Loucy (cell line): ENCODE data around the gene ALS2.
"Not testable (repeated sequence)": the region's sequence is repeated elsewhere in the genome, so short reads cannot be mapped to it uniquely, and the experiment has no call there.

ENCODE experiments used
- H2AFZ ChIP-seq: fragments of 200-600 bp; sonication (generic); 2 replicates; pipeline ENCODE4 v1.6.0; 2016; ENCODE audit warnings: antibody characterized with exemption, mild to moderate bottlenecking, low read length, moderate library complexity
- H3F3A ChIP-seq: fragments of 200-600 bp; 2 replicates; pipeline ENCODE4 v1.6.0; 2016; ENCODE audit warnings: antibody characterized with exemption, low read depth, mild to moderate bottlenecking
- H3K27me3 ChIP-seq: fragments of 200-600 bp; sonication (generic); 2 replicates; pipeline ENCODE4 v1.6.1; 2014; ENCODE audit warnings: low read length, mild to moderate bottlenecking; ENCODE audit not compliant: insufficient read depth, poor library complexity, severe bottlenecking
- H3K36me3 ChIP-seq: fragments of 200-600 bp; sonication (generic); 2 replicates; pipeline ENCODE4 v1.6.1; 2016; ENCODE audit warnings: low read length; ENCODE audit not compliant: insufficient read depth
- H3K4me1 ChIP-seq: fragments of 200-600 bp; sonication (generic); 2 replicates; pipeline ENCODE4 v1.5.1; 2014; ENCODE audit warnings: low read length, mild to moderate bottlenecking; ENCODE audit not compliant: insufficient read depth, poor library complexity, severe bottlenecking
- H3K4me2 ChIP-seq: fragments of 200-600 bp; sonication (generic); 2 replicates; pipeline ENCODE4 v1.6.0; 2014; ENCODE audit warnings: antibody characterized with exemption, low read length, low read depth, mild to moderate bottlenecking; ENCODE audit not compliant: poor library complexity, severe bottlenecking
- H3K4me3 ChIP-seq: fragments of 200-600 bp; sonication (generic); 2 replicates; pipeline ENCODE4 v1.5.1; 2014; ENCODE audit warnings: low read length, mild to moderate bottlenecking, mixed read lengths; ENCODE audit not compliant: poor library complexity, severe bottlenecking
- H3K79me2 ChIP-seq: fragments of 200-600 bp; sonication (generic); 2 replicates; pipeline ENCODE4 v1.6.1; 2014; ENCODE audit warnings: low read length; ENCODE audit not compliant: insufficient read depth
- H3K9ac ChIP-seq: fragments of 200-600 bp; sonication (generic); 2 replicates; pipeline ENCODE4 v1.6.0; 2014; ENCODE audit warnings: mild to moderate bottlenecking, low read depth, low read length, moderate library complexity; ENCODE audit not compliant: poor library complexity, severe bottlenecking
- H3K9me2 ChIP-seq: fragments of 200-600 bp; sonication (generic); replicated peaks from 2 replicates; pipeline ENCODE4 v1.6.1; 2016; ENCODE audit warnings: low read depth, low read length, mixed read lengths
- H3K9me3 ChIP-seq: fragments of 200-600 bp; sonication (generic); 2 replicates; pipeline ENCODE4 v1.6.1; 2014; ENCODE audit warnings: mild to moderate bottlenecking, antibody characterized with exemption, low read length, low read depth; ENCODE audit not compliant: insufficient read depth
- H4K20me1 ChIP-seq: fragments of 200-600 bp; sonication (generic); 2 replicates; pipeline ENCODE4 v1.6.0; 2014; ENCODE audit warnings: antibody characterized with exemption, low read length, mild to moderate bottlenecking; ENCODE audit not compliant: insufficient read depth, poor library complexity, severe bottlenecking
- CTCF ChIP-seq: fragments of 200-600 bp; sonication (generic); conservative IDR thresholded peaks from 2 replicates; pipeline ENCODE4 v1.5.1; 2014; ENCODE audit warnings: mild to moderate bottlenecking, antibody characterized with exemption, low read length
- EZH2phosphoT487 ChIP-seq: fragments of 200-600 bp; IDR thresholded peaks from 2 replicates; pipeline ENCODE4 v1.6.1; 2018; ENCODE audit warnings: antibody characterized with exemption, mild to moderate bottlenecking, moderate library complexity, borderline replicate concordance

ALS2 gene

GRCh38 chr2:201765799-201766198 lies 14.9 kb downstream of the ALS2 start:
- TF ChIP-seq CTCF, result no peak
- TF ChIP-seq EZH2phosphoT487, result no peak
- Histone ChIP-seq H2AFZ (no peak overlapping the region), H3K9me3 (no peaks in the 10 kb centered on the region), H3K9ac (no peak overlapping the region), H3K4me3 (no peak overlapping the region), H3K4me1 (peaks cover 3% of the 10 kb centered on the region), H3K36me3 (peaks cover 11% of the 10 kb centered on the region; the same call in 1 of the 2 replicates), H3F3A (no peaks in the 10 kb centered on the region), H3K9me2 (no peaks in the 10 kb centered on the region), H4K20me1 (no peaks in the 10 kb centered on the region), H3K27me3 (no peaks in the 10 kb centered on the region), H3K79me2 (no peaks in the 10 kb centered on the region), H3K4me2 (no peak overlapping the region)

GRCh38 chr2:201764469-201764868 lies 16.3 kb downstream of the ALS2 start:
- not testable (repeated sequence) for H2AFZ ChIP-seq, H3F3A ChIP-seq, H3K4me3 ChIP-seq, H3K4me1 ChIP-seq, H3K9ac ChIP-seq, H4K20me1 ChIP-seq, H3K9me3 ChIP-seq, H3K79me2 ChIP-seq, H3K27me3 ChIP-seq, H3K9me2 ChIP-seq, H3K4me2 ChIP-seq
- peaks cover 12% of the 10 kb centered on the region; the same call in 1 of the 2 replicates for H3K36me3 ChIP-seq

GRCh38 chr2:201761101-201761500 lies 19.6 kb downstream of the ALS2 start:
- Histone ChIP-seq H3K27me3 (no peaks in the 10 kb centered on the region), H3K9me3 (no peaks in the 10 kb centered on the region), H4K20me1 (no peaks in the 10 kb centered on the region), H3K9ac (no peak overlapping the region), H3K4me3 (no peak overlapping the region), H3K36me3 (peaks cover 9% of the 10 kb centered on the region; the same call in 1 of the 2 replicates), H3K9me2 (no peaks in the 10 kb centered on the region), H2AFZ (no peak overlapping the region), H3K79me2 (no peaks in the 10 kb centered on the region), H3K4me2 (no peak overlapping the region), H3K4me1 (no peaks in the 10 kb centered on the region), H3F3A (no peaks in the 10 kb centered on the region)
- TF ChIP-seq EZH2phosphoT487, result no peak
- TF ChIP-seq CTCF, result no peak

GRCh38 chr2:201759567-201759966 lies 21.2 kb downstream of the ALS2 start:
- TF ChIP-seq EZH2phosphoT487 (no peak), CTCF (no peak)
- H3K9me3 ChIP-seq, result no peaks in the 10 kb centered on the region
- no peaks in the 10 kb centered on the region for H4K20me1 ChIP-seq
- peaks cover 9% of the 10 kb centered on the region; the same call in 1 of the 2 replicates for H3K36me3 ChIP-seq
- no peak overlapping the region for H3K4me2 ChIP-seq
- H3K4me3 ChIP-seq, result no peak overlapping the region
- no peaks in the 10 kb centered on the region for H3K27me3 ChIP-seq
- H3K4me1 ChIP-seq, result no peaks in the 10 kb centered on the region
- no peaks in the 10 kb centered on the region for H3K9me2 ChIP-seq
- no peak overlapping the region for H2AFZ ChIP-seq
- H3K9ac ChIP-seq, result no peak overlapping the region
- H3K79me2 ChIP-seq, result no peaks in the 10 kb centered on the region
- H3F3A ChIP-seq, result no peaks in the 10 kb centered on the region
